Panc1 (cell line): Measurements from ENCODE around the gene ACER3.

Experiments used
- POLR2AphosphoS5 ChIP-seq: IDR thresholded peaks from 2 replicates; pipeline ENCODE4 v1.6.1; 2012; ENCODE audit warnings: mild to moderate bottlenecking, low read depth, low read length, moderate library complexity
- SIN3A ChIP-seq: IDR thresholded peaks from 2 replicates; pipeline ENCODE4 v1.6.1; 2012; ENCODE audit warnings: low read depth, mild to moderate bottlenecking, low read length, moderate library complexity, borderline replicate concordance; ENCODE audit not compliant: insufficient read depth
- TCF7L2 ChIP-seq: IDR thresholded peaks from 2 replicates; pipeline ENCODE4 v1.6.1; 2011; ENCODE audit warnings: mild to moderate bottlenecking, low read depth, low read length, inconsistent platforms
- TF ChIP-seq, protein P1 (sequence below): fragments of 450-650 bp; IDR thresholded peaks from 2 replicates; pipeline ENCODE4 v1.5.1; 2017; ENCODE audit warnings: mild to moderate bottlenecking

DNA sequence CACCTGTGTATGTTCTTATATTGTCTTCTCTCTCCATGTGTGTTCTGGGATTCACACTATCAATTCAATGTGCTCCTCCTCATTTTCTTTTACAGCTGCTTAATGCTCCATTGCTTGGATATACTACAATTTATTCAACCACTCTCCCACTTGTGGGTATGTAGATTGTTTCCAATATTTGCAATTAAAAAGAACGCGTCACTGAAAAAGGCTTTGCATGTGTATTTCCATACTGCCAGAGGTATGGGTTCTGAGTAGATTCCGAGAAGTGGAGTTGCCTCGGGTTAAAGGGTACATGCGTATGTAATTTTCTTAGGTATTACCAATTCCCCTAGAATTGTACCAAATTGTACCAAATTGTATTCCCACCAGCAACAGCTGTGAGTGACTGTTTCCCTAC is 199.1 kb downstream of the ACER3 start:
- TF ChIP-seq, protein P1, sequence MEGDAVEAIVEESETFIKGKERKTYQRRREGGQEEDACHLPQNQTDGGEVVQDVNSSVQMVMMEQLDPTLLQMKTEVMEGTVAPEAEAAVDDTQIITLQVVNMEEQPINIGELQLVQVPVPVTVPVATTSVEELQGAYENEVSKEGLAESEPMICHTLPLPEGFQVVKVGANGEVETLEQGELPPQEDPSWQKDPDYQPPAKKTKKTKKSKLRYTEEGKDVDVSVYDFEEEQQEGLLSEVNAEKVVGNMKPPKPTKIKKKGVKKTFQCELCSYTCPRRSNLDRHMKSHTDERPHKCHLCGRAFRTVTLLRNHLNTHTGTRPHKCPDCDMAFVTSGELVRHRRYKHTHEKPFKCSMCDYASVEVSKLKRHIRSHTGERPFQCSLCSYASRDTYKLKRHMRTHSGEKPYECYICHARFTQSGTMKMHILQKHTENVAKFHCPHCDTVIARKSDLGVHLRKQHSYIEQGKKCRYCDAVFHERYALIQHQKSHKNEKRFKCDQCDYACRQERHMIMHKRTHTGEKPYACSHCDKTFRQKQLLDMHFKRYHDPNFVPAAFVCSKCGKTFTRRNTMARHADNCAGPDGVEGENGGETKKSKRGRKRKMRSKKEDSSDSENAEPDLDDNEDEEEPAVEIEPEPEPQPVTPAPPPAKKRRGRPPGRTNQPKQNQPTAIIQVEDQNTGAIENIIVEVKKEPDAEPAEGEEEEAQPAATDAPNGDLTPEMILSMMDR = no peak
- no peak for TF ChIP-seq TCF7L2
- TF ChIP-seq POLR2AphosphoS5 = no peak
- TF ChIP-seq SIN3A = no peak
